ENCODE data around the gene KIAA1755. TPM values are rescaled to one million over a fixed set of nuclear protein-coding genes. Genes with fewer than 3 reads are reported as not detected.

The KIAA1755 gene
- polyA plus RNA-seq, 1 of the 3 experiments (the other 2 are of a cell fraction), result 0.54 TPM

GRCh38 chr20:38173237-38174156 lies 87.0 kb downstream of the KIAA1755 start:
- Histone ChIP-seq H3K9me2 (no peaks in the 10 kb centered on the region), H2AFZ (ENCODE audit: low read depth) (0 out of 2 replicates have a peak overlapping the region, but pooled peaks have one; percentile 13), H3K4me3 (ENCODE audit: low read depth in 2 of 2, low read length in 1 of 2) (no peak overlapping the region), H3K9me3 (no peaks in the 10 kb centered on the region), H3K9ac (no peak overlapping the region; the same call in 1 of the 2 replicates), H3K4me1 (ENCODE audit: control insufficient read depth in 1 of 2, insufficient read depth in 2 of 2, low read depth in 1 of 2, low read length in 1 of 2) (peaks cover 18 to 22% of the 10 kb centered on the region in 2 experiments), H3K36me3 (replicated peaks in 1 of 2; ENCODE audit: control insufficient read depth in 1 of 2, insufficient read depth in 2 of 2, low read length in 1 of 2) (no peaks in the 10 kb centered on the region), H3K27ac (ENCODE audit: low read depth in 2 of 2, low read length in 1 of 2) (peak overlapping the region in 1 of 2 experiments; percentile 67; a peak in 2 of 4 replicates), H3K4me2 (peak overlapping the region; percentile 41), H3K79me2 (ENCODE audit: insufficient read depth) (no peaks in the 10 kb centered on the region), H3K27me3 (ENCODE audit: insufficient read depth) (no peaks in the 10 kb centered on the region), H4K20me1 (ENCODE audit: insufficient read depth) (no peaks in the 10 kb centered on the region), H3F3A (replicated peaks; ENCODE audit: insufficient read depth) (peaks cover 11% of the 10 kb centered on the region)
- POLR2A ChIA-PET, result no interaction called here
- 41% methylated on average over 11 of the region's 14 CpGs for WGBS (ENCODE audit: low lambda C conversion rate)
- CTCF ChIA-PET, result interaction anchor here (0.7 to 8.1 kb wide), 8 partner anchors 9 to 135 kb away, joined by 3 to 63 read pairs (median 5); partner anchors contain the start of gene TGM2
- no peak for DNase-seq
- TF ChIP-seq POLR2AphosphoS5 (IDR thresholded peaks at IDR 0.05; ENCODE audit: low read depth, low read length), result peak; percentile 19; the same call in 1 of the 2 replicates
- TF ChIP-seq GATA2 (CRISPR knock-in tag; IDR thresholded peaks at IDR 0.05), result no peak
- TF ChIP-seq RFX5 (IDR thresholded peaks at IDR 0.05; ENCODE audit: low read length), result no peak
- no peak for TF ChIP-seq IRF3 (IDR thresholded peaks at IDR 0.05; ENCODE audit: low read depth, low read length)
- TF ChIP-seq YY1 (IDR thresholded peaks at IDR 0.05; ENCODE audit: low read depth), result no peak
- TF ChIP-seq NFIC (IDR thresholded peaks at IDR 0.05; ENCODE audit: borderline replicate concordance), result peak; percentile 43; the same call in 1 of the 2 replicates
- 0 out of 2 replicates have a peak, but pooled peaks have one; percentile 15 for TF ChIP-seq TEAD4 (IDR thresholded peaks at IDR 0.05; ENCODE audit: borderline replicate concordance, insufficient read depth)
- TF ChIP-seq RCOR1 (IDR thresholded peaks at IDR 0.05; ENCODE audit: low read length), result no peak
- no peak for TF ChIP-seq NRF1 (IDR thresholded peaks at IDR 0.05; ENCODE audit: low read depth, low read length)
- peak in 1 of 2 experiments; percentile 23; a peak in 1 of 4 replicates for TF ChIP-seq EP300 (IDR thresholded peaks at IDR 0.05; ENCODE audit: borderline replicate concordance in 1 of 2, low read depth in 1 of 2, low read length in 1 of 2)
- TF ChIP-seq CTCF (IDR thresholded peaks at IDR 0.05), result peak; percentile 25
- peak; percentile 76; the same call in 1 of the 2 replicates for TF ChIP-seq FOSL2 (IDR thresholded peaks at IDR 0.05; ENCODE audit: borderline replicate concordance, low read depth)
- TF ChIP-seq USF2 (IDR thresholded peaks at IDR 0.05; ENCODE audit: borderline replicate concordance, low read depth, low read length), result no peak
- TF ChIP-seq CHD2 (IDR thresholded peaks at IDR 0.05; ENCODE audit: low read length, partially characterized antibody), result no peak
- peak; percentile 97 for TF ChIP-seq MAX (IDR thresholded peaks at IDR 0.05; ENCODE audit: low read depth)
- TF ChIP-seq TCF12 (IDR thresholded peaks at IDR 0.05), result peak; percentile 80
- peak; percentile 39; the same call in 1 of the 2 replicates for TF ChIP-seq SIN3A (IDR thresholded peaks at IDR 0.05; ENCODE audit: borderline replicate concordance, low read depth, low read length)
- no peak for TF ChIP-seq TAF1 (IDR thresholded peaks at IDR 0.05; ENCODE audit: borderline replicate concordance, low read depth, low read length)
- TF ChIP-seq RXRA (IDR thresholded peaks at IDR 0.05; ENCODE audit: borderline replicate concordance, low read depth), result peak; percentile 0; the same call in 1 of the 2 replicates
- no peak for TF ChIP-seq RAD21 (IDR thresholded peaks at IDR 0.05; ENCODE audit: low read length)
- TF ChIP-seq ELF1 (IDR thresholded peaks at IDR 0.05), result no peak
- no peak for TF ChIP-seq ZBTB33 (IDR thresholded peaks at IDR 0.05; ENCODE audit: borderline replicate concordance, low read depth)
- TF ChIP-seq SMC3 (IDR thresholded peaks at IDR 0.05; ENCODE audit: low read depth, low read length), result peak; percentile 13; the same call in 1 of the 2 replicates
- TF ChIP-seq MEF2A (IDR thresholded peaks at IDR 0.05; ENCODE audit: borderline replicate concordance, low read depth), result no peak
- TF ChIP-seq FOXJ3 (CRISPR knock-in tag; IDR thresholded peaks at IDR 0.05), result no peak
- peak; percentile 64 for TF ChIP-seq JUND (IDR thresholded peaks at IDR 0.05)
- no peak for TF ChIP-seq FOXM1 (IDR thresholded peaks at IDR 0.05; ENCODE audit: low read depth)

Measured in SK-N-SH (cell line).